ENCODE data around the gene NARF.

NARF gene

GRCh38 chr17:82433560-82434215 is 24.9 kb upstream of the NARF start:
- no peak for DNase-seq (ENCODE audit: low read depth)
- no peak overlapping the region for H3K4me3 ChIP-seq (ENCODE audit: low read depth, low read length)
- no peak for TF ChIP-seq CTCF (IDR thresholded peaks at IDR 0.05; ENCODE audit: low read depth, low read length, missing control alignments)

- no peak for TF ChIP-seq CTCF (IDR thresholded peaks at IDR 0.05; ENCODE audit: low read depth, low read length, missing control alignments)
- no peak for DNase-seq (ENCODE audit: low read depth)
- H3K4me3 ChIP-seq (ENCODE audit: low read depth, low read length): no peak overlapping the region
These were observed 24.4 kb upstream of the NARF start for GRCh38 chr17:82434216-82434565.

GRCh38 chr17:82435103-82435502 is 23.4 kb upstream of the NARF start:
- no peak for DNase-seq (ENCODE audit: low read depth)
- H3K4me3 ChIP-seq (ENCODE audit: low read depth, low read length): no peak overlapping the region
- no peak for TF ChIP-seq CTCF (IDR thresholded peaks at IDR 0.05; ENCODE audit: low read depth, low read length, missing control alignments)

- no peak for TF ChIP-seq CTCF (IDR thresholded peaks at IDR 0.05; ENCODE audit: low read depth, low read length, missing control alignments)
- no peak for DNase-seq (ENCODE audit: low read depth)
- H3K4me3 ChIP-seq (ENCODE audit: low read depth, low read length): no peak overlapping the region
These were observed 22.6 kb upstream of the NARF start for GRCh38 chr17:82435601-82436583.

GRCh38 chr17:82436601-82437324 is 21.8 kb upstream of the NARF start:
- no peak overlapping the region for H3K4me3 ChIP-seq (ENCODE audit: low read depth, low read length)
- TF ChIP-seq CTCF (IDR thresholded peaks at IDR 0.05; ENCODE audit: low read depth, low read length, missing control alignments): no peak
- DNase-seq (ENCODE audit: low read depth): no peak

GRCh38 chr17:82437325-82437668 is 21.2 kb upstream of the NARF start:
- no peak for DNase-seq (ENCODE audit: low read depth)
- no peak for TF ChIP-seq CTCF (IDR thresholded peaks at IDR 0.05; ENCODE audit: low read depth, low read length, missing control alignments)
- no peak overlapping the region for H3K4me3 ChIP-seq (ENCODE audit: low read depth, low read length)
